Osteoblast (primary cell): ENCODE data around the gene AAGAB. TPM values are rescaled to one million over a fixed set of nuclear protein-coding genes. Genes with fewer than 3 reads are reported as not detected.
A peak's percentile ranks its signal among the peaks of the same experiment; 100 is the strongest.

Experiments
- DNase-seq: peaks from one replicate; pipeline ENCODE4 v3.0.0; 2011; ENCODE audit warnings: low spot score, mixed read lengths; ENCODE audit not compliant: insufficient read length; ENCODE audit errors: missing footprints
- H2AFZ ChIP-seq: 2 replicates; pipeline ENCODE4 v1.6.0; 2011; ENCODE audit warnings: mild to moderate bottlenecking, low read length
- H3K27ac ChIP-seq: 2 replicates; pipeline ENCODE4 v1.5.1; 2011; ENCODE audit warnings: mild to moderate bottlenecking, low read depth, low read length, moderate library complexity
- H3K27me3 ChIP-seq: 2 replicates; pipeline ENCODE4 v1.6.0; 2012; ENCODE audit warnings: mild to moderate bottlenecking, control low read depth, inconsistent platforms, low read length, moderate library complexity; ENCODE audit not compliant: insufficient read depth
- H3K36me3 ChIP-seq: 2 replicates; pipeline ENCODE4 v1.5.1; 2011; ENCODE audit warnings: mild to moderate bottlenecking, low read length, control low read depth, moderate library complexity; ENCODE audit not compliant: insufficient read depth
- H3K4me1 ChIP-seq: 2 replicates; pipeline ENCODE4 v1.5.1; 2011; ENCODE audit warnings: mild to moderate bottlenecking, low read length, control low read depth, moderate library complexity; ENCODE audit not compliant: insufficient read depth
- H3K4me2 ChIP-seq: 2 replicates; pipeline ENCODE4 v1.6.0; 2011; ENCODE audit warnings: mild to moderate bottlenecking, low read length; ENCODE audit not compliant: insufficient read depth
- H3K4me3 ChIP-seq: fragments of 200-600 bp; sonication (generic); 3 replicates; pipeline ENCODE4 v1.5.1; 2012; ENCODE audit warnings: mild to moderate bottlenecking, low read length, inconsistent platforms; ENCODE audit not compliant: insufficient read depth
- H3K79me2 ChIP-seq: 2 replicates; pipeline ENCODE4 v1.6.0; 2012; ENCODE audit warnings: mild to moderate bottlenecking, low read length, control low read depth, inconsistent platforms; ENCODE audit not compliant: insufficient read depth
- H3K9me3 ChIP-seq: 2 replicates; pipeline ENCODE4 v1.5.1; 2011; ENCODE audit warnings: low read depth, low read length, control low read depth
- H4K20me1 ChIP-seq: 2 replicates; pipeline ENCODE4 v1.6.0; 2012; ENCODE audit warnings: mild to moderate bottlenecking, low read length, control low read depth; ENCODE audit not compliant: insufficient read depth
- CTCF ChIP-seq: IDR thresholded peaks from 2 replicates; pipeline ENCODE4 v1.5.1; 2011; ENCODE audit warnings: mild to moderate bottlenecking, low read depth, low read length, moderate library complexity; ENCODE audit errors: extremely low read depth
- total RNA-seq: library from RNA; depleted of rRNA; stranded (reverse); fragments of >200 nt; gene quantifications from 2 replicates; pipeline ENCODE4 v1.2.3, GENCODE V29; 2012

AAGAB gene
- total RNA-seq, 1 donor: 51.0 TPM

- H2AFZ ChIP-seq: no peak overlapping the region
- H3K36me3 ChIP-seq: peaks cover 55% of the 10 kb centered on the region
- no peak overlapping the region for H3K4me2 ChIP-seq
- no peaks in the 10 kb centered on the region for H3K9me3 ChIP-seq
- H3K4me1 ChIP-seq: peaks cover 61% of the 10 kb centered on the region
- peaks cover 5% of the 10 kb centered on the region for H3K79me2 ChIP-seq
- H3K27ac ChIP-seq: peak overlapping the region; percentile 80
- H4K20me1 ChIP-seq: no peaks in the 10 kb centered on the region
- TF ChIP-seq CTCF: no peak
- H3K4me3 ChIP-seq: no peak overlapping the region
- DNase-seq: no peak
- no peaks in the 10 kb centered on the region for H3K27me3 ChIP-seq
Measured at GRCh38 chr15:67195305-67195704, 59.2 kb downstream of the AAGAB start.

GRCh38 chr15:67194171-67195114 is 60.0 kb downstream of the AAGAB start:
- Histone ChIP-seq H2AFZ (no peak overlapping the region), H3K4me3 (no peak overlapping the region), H3K36me3 (peaks cover 63% of the 10 kb centered on the region), H3K9me3 (no peaks in the 10 kb centered on the region), H3K4me1 (peaks cover 52% of the 10 kb centered on the region), H4K20me1 (no peaks in the 10 kb centered on the region), H3K4me2 (no peak overlapping the region), H3K27ac (peak overlapping the region; percentile 80), H3K27me3 (no peaks in the 10 kb centered on the region), H3K79me2 (peaks cover 5% of the 10 kb centered on the region)
- no peak for TF ChIP-seq CTCF
- no peak for DNase-seq

GRCh38 chr15:67193223-67193990 is 61.1 kb downstream of the AAGAB start:
- H3K4me3 ChIP-seq: no peak overlapping the region
- no peak for TF ChIP-seq CTCF
- peaks cover 48% of the 10 kb centered on the region for H3K4me1 ChIP-seq
- peaks cover 5% of the 10 kb centered on the region for H3K79me2 ChIP-seq
- no peak overlapping the region for H3K4me2 ChIP-seq
- peak overlapping the region; percentile 80 for H3K27ac ChIP-seq
- H3K36me3 ChIP-seq: peaks cover 74% of the 10 kb centered on the region
- peak; percentile 73 for DNase-seq
- H3K27me3 ChIP-seq: no peaks in the 10 kb centered on the region
- no peaks in the 10 kb centered on the region for H3K9me3 ChIP-seq
- H4K20me1 ChIP-seq: no peaks in the 10 kb centered on the region
- no peak overlapping the region for H2AFZ ChIP-seq
